H9 (cell line): Measurements from ENCODE around the gene GPAT2. TPM values are rescaled to one million over a fixed set of nuclear protein-coding genes. Genes with fewer than 3 reads are reported as not detected.
"Not testable (repeated sequence)": the region's sequence is repeated elsewhere in the genome, so short reads cannot be mapped to it uniquely, and the experiment has no call there.

Experiments used
- DNase-seq: peaks from one replicate; pipeline ENCODE4 v3.0.0-alpha.2; 2017
- H2AFZ ChIP-seq: one replicate; pipeline ENCODE4 v1.6.1; 2013; ENCODE audit warnings: mild to moderate bottlenecking, low read length, control low read depth, moderate library complexity
- H2AK5ac ChIP-seq: 2 replicates; pipeline ENCODE4 v1.6.1; 2013; ENCODE audit warnings: low read length, control low read depth, mixed read lengths; ENCODE audit not compliant: insufficient read length
- H2BK120ac ChIP-seq: one replicate; pipeline ENCODE4 v1.6.1; 2013; ENCODE audit warnings: low read depth, mild to moderate bottlenecking, low read length, control low read depth, inconsistent platforms; ENCODE audit not compliant: poor library complexity, severe bottlenecking
- H2BK12ac ChIP-seq: 2 replicates; pipeline ENCODE4 v1.6.1; 2013; ENCODE audit warnings: low read length, control low read depth, mixed read lengths, low read depth; ENCODE audit not compliant: insufficient read length
- H2BK15ac ChIP-seq: 2 replicates; pipeline ENCODE4 v1.6.1; 2013; ENCODE audit warnings: low read depth, low read length, control low read depth
- H2BK20ac ChIP-seq: one replicate; pipeline ENCODE4 v1.6.1; 2013; ENCODE audit warnings: low read depth, mild to moderate bottlenecking, low read length, control low read depth, inconsistent platforms; ENCODE audit not compliant: poor library complexity, severe bottlenecking
- H2BK5ac ChIP-seq: 2 replicates; pipeline ENCODE4 v1.6.1; 2013; ENCODE audit warnings: low read length, control low read depth, mixed read lengths; ENCODE audit not compliant: insufficient read length
- H3K14ac ChIP-seq: 2 replicates; pipeline ENCODE4 v1.6.1; 2013; ENCODE audit warnings: low read length, control low read depth; ENCODE audit not compliant: insufficient read depth
- H3K18ac ChIP-seq: 2 replicates; pipeline ENCODE4 v1.6.1; 2013; ENCODE audit warnings: low read depth, mild to moderate bottlenecking, mixed read lengths, low read length, control low read depth; ENCODE audit not compliant: insufficient read length
- H3K23ac ChIP-seq: 2 replicates; pipeline ENCODE4 v1.6.1; 2013; ENCODE audit warnings: low read length, control low read depth, mixed read lengths, low read depth; ENCODE audit not compliant: insufficient read length
- H3K23me2 ChIP-seq: 2 replicates; pipeline ENCODE4 v1.6.1; 2013; ENCODE audit warnings: low read depth, mild to moderate bottlenecking, mixed read lengths, low read length, control low read depth; ENCODE audit not compliant: insufficient read length, poor library complexity, severe bottlenecking
- H3K27ac ChIP-seq: 2 replicates; pipeline ENCODE4 v1.5.1; 2013; ENCODE audit warnings: low read length, control low read depth, mixed read lengths, low read depth; ENCODE audit not compliant: insufficient read length
- H3K27me3 ChIP-seq: 2 replicates; pipeline ENCODE4 v1.6.1; 2013; ENCODE audit warnings: low read length, control low read depth, inconsistent platforms; ENCODE audit not compliant: insufficient read depth
- H3K4ac ChIP-seq: 2 replicates; pipeline ENCODE4 v1.6.1; 2013; ENCODE audit warnings: low read depth, mild to moderate bottlenecking, control low read depth, inconsistent platforms, low read length, moderate library complexity
- H3K4me1 ChIP-seq: 2 replicates; pipeline ENCODE4 v1.6.1; 2013; ENCODE audit warnings: low read length, control low read depth, inconsistent platforms; ENCODE audit not compliant: insufficient read depth
- H3K4me2 ChIP-seq: 2 replicates; pipeline ENCODE4 v1.6.1; 2013; ENCODE audit warnings: low read length, control low read depth, mixed read lengths; ENCODE audit not compliant: insufficient read length, insufficient read depth
- H3K56ac ChIP-seq: 2 replicates; pipeline ENCODE4 v1.6.1; 2013; ENCODE audit warnings: low read depth, mild to moderate bottlenecking, mixed read lengths, low read length, control low read depth; ENCODE audit not compliant: insufficient read length
- H3K79me1 ChIP-seq: 2 replicates; pipeline ENCODE4 v1.6.1; 2013; ENCODE audit warnings: low read depth, mild to moderate bottlenecking, moderate library complexity, low read length, control low read depth, inconsistent platforms; ENCODE audit not compliant: insufficient read depth, poor library complexity, severe bottlenecking
- H3K79me2 ChIP-seq: 2 replicates; pipeline ENCODE4 v1.6.1; 2013; ENCODE audit warnings: low read length, control low read depth, inconsistent platforms; ENCODE audit not compliant: insufficient read depth
- H3K9ac ChIP-seq: 2 replicates; pipeline ENCODE4 v1.6.1; 2013; ENCODE audit warnings: low read length, control low read depth, mixed read lengths; ENCODE audit not compliant: insufficient read length; ENCODE audit errors: extremely low read depth
- H3K9me3 ChIP-seq: one replicate; pipeline ENCODE4 v1.6.1; 2013; ENCODE audit warnings: low read depth, low read length, inconsistent platforms; ENCODE audit not compliant: control insufficient read depth
- H3T11ph ChIP-seq: one replicate; pipeline ENCODE4 v1.6.1; 2013; ENCODE audit warnings: mild to moderate bottlenecking, low read length, control low read depth, inconsistent platforms
- H4K20me1 ChIP-seq: one replicate; pipeline ENCODE4 v1.6.1; 2013; ENCODE audit not compliant: control insufficient read depth, insufficient read length, insufficient read depth
- H4K5ac ChIP-seq: 2 replicates; pipeline ENCODE4 v1.6.1; 2013; ENCODE audit warnings: low read depth, mild to moderate bottlenecking, mixed read lengths, low read length, control low read depth; ENCODE audit not compliant: insufficient read length
- H4K8ac ChIP-seq: replicated peaks from 2 replicates; pipeline ENCODE4 v1.6.1; 2013; ENCODE audit warnings: low read length, control low read depth, mixed read lengths, low read depth; ENCODE audit not compliant: insufficient read length
- H4K91ac ChIP-seq: 2 replicates; pipeline ENCODE4 v1.6.1; 2013; ENCODE audit warnings: low read depth, mild to moderate bottlenecking, moderate library complexity, mixed read lengths, low read length, control low read depth; ENCODE audit not compliant: insufficient read length
- H3K27ac Mint-ChIP-seq, 3 experiments: 2 replicates in 2 of 3; 3 replicates in 1 of 3; pipeline ENCODE4 v1.8.0; 2020 to 2021; ENCODE audit warnings: mixed read lengths in 3 of 3, mild to moderate bottlenecking in 1 of 3, moderate library complexity in 1 of 3
- H3K27me3 Mint-ChIP-seq: 2 replicates; pipeline ENCODE4 v1.8.0; 2021; ENCODE audit warnings: low read depth, mild to moderate bottlenecking, moderate library complexity, mixed read lengths
- H3K36me3 Mint-ChIP-seq, 3 experiments: 2 replicates in 2 of 3; 3 replicates in 1 of 3; pipeline ENCODE4 v1.8.0; 2020 to 2021; ENCODE audit warnings: low read depth in 3 of 3, mixed read lengths in 3 of 3; ENCODE audit not compliant: insufficient read depth in 1 of 3
- H3K4me1 Mint-ChIP-seq, 2 experiments: 2 replicates each; pipeline ENCODE4 v1.8.0; 2020; ENCODE audit warnings: mixed read lengths in 2 of 2
- H3K4me3 Mint-ChIP-seq, 2 experiments: 2 replicates in 1 of 2; 3 replicates in 1 of 2; pipeline ENCODE4 v1.8.0; 2020 to 2021; ENCODE audit warnings: mild to moderate bottlenecking in 2 of 2, mixed read lengths in 2 of 2, moderate library complexity in 1 of 2
- H3K9me3 Mint-ChIP-seq, 2 experiments: 2 replicates in 1 of 2; 3 replicates in 1 of 2; pipeline ENCODE4 v1.8.0; 2020; ENCODE audit warnings: mild to moderate bottlenecking in 2 of 2, mixed read lengths in 2 of 2, moderate library complexity in 1 of 2
- CTCF ChIP-seq: fragments of 200-600 bp; sonication (generic); conservative IDR thresholded peaks from 3 replicates; pipeline ENCODE4 v1.8.0; 2021; ENCODE audit warnings: antibody characterized with exemption, mild to moderate bottlenecking
- WGBS: extraction: QIAGEN DNeasy Blood & Tissue Kit; methylation state at CpG from one replicate; pipeline ENCODE4 v1.1.7; 2013; ENCODE audit warnings: missing lambda C conversion rate, low lambda C conversion rate, mixed read lengths; ENCODE audit not compliant: insufficient read length; ENCODE audit errors: extremely low coverage; 5-methylcytosine and 5-hydroxymethylcytosine counted together
- total RNA-seq: library from RNA; stranded (reverse); gene quantifications from 2 replicates; pipeline ENCODE4 v1.2.1, GENCODE V29; 2021

The GPAT2 gene
- total RNA-seq, 1 experiment from 2014 or later: 0.17 TPM

- not testable (repeated sequence) for H2BK15ac ChIP-seq, H3T11ph ChIP-seq, H3K14ac ChIP-seq, DNase-seq, H2BK120ac ChIP-seq, H3K27ac ChIP-seq, H3K4me3 Mint-ChIP-seq, H4K91ac ChIP-seq, H3K9ac ChIP-seq, H4K5ac ChIP-seq, H2BK12ac ChIP-seq, H3K9me3 Mint-ChIP-seq, H3K36me3 Mint-ChIP-seq, H3K4me1 ChIP-seq, H3K4ac ChIP-seq, H2AFZ ChIP-seq, H2BK5ac ChIP-seq, H4K20me1 ChIP-seq, H3K9me3 ChIP-seq, H3K27me3 Mint-ChIP-seq, H3K56ac ChIP-seq, H3K23me2 ChIP-seq, H4K8ac ChIP-seq, H3K23ac ChIP-seq, H3K79me2 ChIP-seq, H3K4me2 ChIP-seq, H2AK5ac ChIP-seq, H3K79me1 ChIP-seq, H3K4me1 Mint-ChIP-seq, H3K27me3 ChIP-seq, H2BK20ac ChIP-seq, H3K18ac ChIP-seq
- TF ChIP-seq CTCF: peak; percentile 15; the same call in 2 of the 3 replicates
- WGBS: no CpG with 5 or more reads among the region's 12 CpGs
- 0 out of 7 replicates have a peak overlapping the region, but pooled peaks of 1 of the 3 experiments have one; percentile 18 for H3K27ac Mint-ChIP-seq
Observed at GRCh38 chr2:96063116-96063899, 28.6 kb upstream of the GPAT2 start.

GRCh38 chr2:96062483-96062882 is 27.8 kb upstream of the GPAT2 start:
- H2AFZ ChIP-seq, H3K18ac ChIP-seq, H2BK5ac ChIP-seq, H3K23me2 ChIP-seq, H3T11ph ChIP-seq, H2AK5ac ChIP-seq, H2BK15ac ChIP-seq, H2BK20ac ChIP-seq, H2BK12ac ChIP-seq, H3K27me3 Mint-ChIP-seq, H3K56ac ChIP-seq, H3K4ac ChIP-seq, H3K36me3 Mint-ChIP-seq, H3K79me2 ChIP-seq, H4K91ac ChIP-seq, H3K27ac ChIP-seq, H4K8ac ChIP-seq, H3K9ac ChIP-seq, H4K20me1 ChIP-seq, H3K14ac ChIP-seq, H3K27me3 ChIP-seq, H3K27ac Mint-ChIP-seq, DNase-seq, H3K9me3 ChIP-seq, H3K79me1 ChIP-seq, H3K9me3 Mint-ChIP-seq, H3K4me2 ChIP-seq, H3K23ac ChIP-seq, H3K4me1 ChIP-seq, H3K4me3 Mint-ChIP-seq, H4K5ac ChIP-seq, H2BK120ac ChIP-seq, H3K4me1 Mint-ChIP-seq: not testable (repeated sequence)
- no CpG with 5 or more reads among the region's 5 CpGs for WGBS
